H1 (cell line): ENCODE measurements around the gene FGFBP2.

ENCODE experiments used
- EZH2 ChIP-seq: fragments of 200-600 bp; sonication (generic); IDR thresholded peaks from 2 replicates; pipeline ENCODE4 v1.7.1; 2012; ENCODE audit warnings: low read depth, mild to moderate bottlenecking, moderate library complexity, low read length, inconsistent platforms; ENCODE audit not compliant: severe bottlenecking
- NANOG ChIP-seq: IDR thresholded peaks from 2 replicates; pipeline ENCODE4 v1.6.1; 2011; ENCODE audit warnings: low read length, low read depth, mild to moderate bottlenecking, inconsistent platforms; ENCODE audit not compliant: insufficient read depth, poor library complexity, severe bottlenecking
- POLR2A ChIP-seq, 2 experiments: IDR thresholded peaks; 1 replicate in 1 of 2; 2 replicates in 1 of 2; pipeline ENCODE4 v1.6.1; 2011; ENCODE audit warnings: low read depth in 2 of 2, low read length in 2 of 2, mild to moderate bottlenecking in 2 of 2; ENCODE audit errors: control extremely low read depth in 1 of 2
- POLR2AphosphoS5 ChIP-seq: IDR thresholded peaks from 2 replicates; pipeline ENCODE4 v1.6.1; 2011; ENCODE audit warnings: low read depth, low read length
- TF ChIP-seq, protein P1 (sequence below), 3 experiments: IDR thresholded peaks; 1 replicate in 2 of 3; 2 replicates in 1 of 3; pipeline versions ENCODE4 v1.5.1 to v1.6.1; 2011; ENCODE audit warnings: low read length in 3 of 3, mild to moderate bottlenecking in 3 of 3, inconsistent platforms in 2 of 3, low read depth in 1 of 3, moderate library complexity in 1 of 3; ENCODE audit not compliant: insufficient read depth in 1 of 3; ENCODE audit errors: control extremely low read depth in 1 of 3
- TF ChIP-seq, protein P2 (sequence below): IDR thresholded peaks from 2 replicates; pipeline ENCODE4 v1.6.1; 2012; ENCODE audit warnings: inconsistent platforms

DNA sequence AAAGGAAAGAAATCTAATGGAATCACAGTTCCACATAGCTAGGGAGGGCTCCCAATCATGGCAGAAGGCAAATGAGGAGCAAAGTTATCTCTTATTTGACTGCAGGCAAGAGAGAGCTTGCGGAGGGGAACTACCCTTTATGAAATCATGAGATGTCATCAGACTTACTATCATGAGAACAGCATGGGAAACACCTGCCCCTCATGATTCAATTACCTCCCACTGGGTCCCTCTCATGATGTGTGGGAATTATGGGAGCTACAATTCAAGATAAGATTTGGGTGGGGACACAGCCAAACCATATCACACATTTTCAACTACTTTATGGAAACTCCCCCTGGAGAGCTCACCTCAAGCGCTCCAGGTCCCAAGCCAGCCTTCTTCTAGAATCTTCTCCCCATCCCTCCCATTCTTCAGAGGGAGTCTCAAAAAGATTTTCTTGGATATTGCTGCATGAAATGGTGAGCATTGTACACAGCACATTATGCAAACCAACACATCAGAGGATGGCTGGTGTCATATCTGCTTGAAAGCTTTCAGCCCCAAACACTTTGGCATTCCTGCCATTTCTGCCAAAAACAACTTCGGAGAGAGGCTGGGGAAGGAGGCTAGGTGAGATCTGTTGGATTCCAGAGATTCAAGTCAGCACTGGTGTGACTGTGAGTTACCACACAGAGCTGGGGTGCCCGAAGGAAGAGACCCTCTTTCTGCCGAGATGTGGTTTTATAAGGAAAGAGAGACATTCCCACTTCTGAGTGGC lies 31.3 kb downstream of the FGFBP2 start:
- TF ChIP-seq NANOG: no peak
- TF ChIP-seq, protein P1, sequence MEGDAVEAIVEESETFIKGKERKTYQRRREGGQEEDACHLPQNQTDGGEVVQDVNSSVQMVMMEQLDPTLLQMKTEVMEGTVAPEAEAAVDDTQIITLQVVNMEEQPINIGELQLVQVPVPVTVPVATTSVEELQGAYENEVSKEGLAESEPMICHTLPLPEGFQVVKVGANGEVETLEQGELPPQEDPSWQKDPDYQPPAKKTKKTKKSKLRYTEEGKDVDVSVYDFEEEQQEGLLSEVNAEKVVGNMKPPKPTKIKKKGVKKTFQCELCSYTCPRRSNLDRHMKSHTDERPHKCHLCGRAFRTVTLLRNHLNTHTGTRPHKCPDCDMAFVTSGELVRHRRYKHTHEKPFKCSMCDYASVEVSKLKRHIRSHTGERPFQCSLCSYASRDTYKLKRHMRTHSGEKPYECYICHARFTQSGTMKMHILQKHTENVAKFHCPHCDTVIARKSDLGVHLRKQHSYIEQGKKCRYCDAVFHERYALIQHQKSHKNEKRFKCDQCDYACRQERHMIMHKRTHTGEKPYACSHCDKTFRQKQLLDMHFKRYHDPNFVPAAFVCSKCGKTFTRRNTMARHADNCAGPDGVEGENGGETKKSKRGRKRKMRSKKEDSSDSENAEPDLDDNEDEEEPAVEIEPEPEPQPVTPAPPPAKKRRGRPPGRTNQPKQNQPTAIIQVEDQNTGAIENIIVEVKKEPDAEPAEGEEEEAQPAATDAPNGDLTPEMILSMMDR (IDR thresholded peaks at IDR 0.05; ENCODE audit: control extremely low read depth in 1 of 3, insufficient read depth in 1 of 3, low read depth in 1 of 3, low read length in 3 of 3): no peak
- TF ChIP-seq POLR2A (IDR thresholded peaks at IDR 0.05; ENCODE audit: control extremely low read depth in 1 of 2, low read depth in 2 of 2, low read length in 2 of 2): no peak
- TF ChIP-seq POLR2AphosphoS5: no peak
- TF ChIP-seq, protein P2, sequence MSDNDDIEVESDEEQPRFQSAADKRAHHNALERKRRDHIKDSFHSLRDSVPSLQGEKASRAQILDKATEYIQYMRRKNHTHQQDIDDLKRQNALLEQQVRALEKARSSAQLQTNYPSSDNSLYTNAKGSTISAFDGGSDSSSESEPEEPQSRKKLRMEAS: no peak
- no peak for TF ChIP-seq EZH2
